K562 (cell line): ENCODE results near the gene METTL8. TPM values are rescaled to one million over a fixed set of nuclear protein-coding genes. Genes with fewer than 3 reads are reported as not detected.
A peak's percentile ranks its signal among the peaks of the same experiment; 100 is the strongest.

Source experiments
- ATAC-seq: fragments of 200-7000 bp; cut with Tn5 transposase; 3 replicates; pipeline ENCODE4 v1.9.1; 2020; ENCODE audit warnings: moderate library complexity
- BruUV-seq: library from RNA; stranded (reverse); fragments of 400-500 nt; replicated peaks from 2 replicates; lab custom pipeline; 2021; lab: Mats Ljungman, UMichigan
- CTCF ChIA-PET: fragments of 300-600 bp; formaldehyde crosslinking; extraction: SDS; loops from one replicate; lab custom pipeline; 2021; ENCODE audit warnings: low intra/inter-chr PET ratio; lab: Yijun Ruan, JAX
- POLR2A ChIA-PET: fragments of 300-600, 350-650 bp; sonication (Branson Sonifier 250); formaldehyde crosslinking; extraction: SDS; loops from one replicate; lab custom pipeline; 2021; ENCODE audit warnings: antibody characterized with exemption, inconsistent platforms; lab: Yijun Ruan, JAX
- DNase-seq, 4 experiments: peaks; one replicate each; pipeline versions ENCODE4 v3.0.0 to v3.0.0-alpha.2; 2011 to 2018; ENCODE audit warnings: low spot score in 3 of 4, mixed read lengths in 3 of 4; ENCODE audit errors: extremely low read depth in 1 of 4
- FAIRE-seq: peaks from 2 replicates; lab custom pipeline; 2011; peaks lifted over from hg19 to GRCh38; lab: Jason Lieb, UNC
- H2AFZ ChIP-seq: 2 replicates; pipeline ENCODE4 v1.6.0; 2011; ENCODE audit warnings: low read depth, low read length, control low read depth, inconsistent platforms
- H3K27ac ChIP-seq: fragments of 200-600 bp; 3 replicates; pipeline ENCODE4 v1.8.0; 2011; ENCODE audit warnings: low read depth, mild to moderate bottlenecking, control low read depth, inconsistent platforms, low read length, moderate library complexity, mixed read lengths; ENCODE audit errors: extremely low read depth
- H3K27me3 ChIP-seq, 2 experiments: fragments of 300-600 bp in 1 of 2; 2 replicates in 1 of 2; 3 replicates in 1 of 2; pipeline versions ENCODE4 v1.6.0 to v1.8.0; 2011; ENCODE audit warnings: inconsistent platforms in 2 of 2, low read length in 2 of 2, mild to moderate bottlenecking in 1 of 2, mixed read lengths in 1 of 2, moderate library complexity in 1 of 2; ENCODE audit not compliant: control insufficient read depth in 2 of 2, insufficient read depth in 2 of 2
- H3K36me3 ChIP-seq: fragments of 300-600 bp; 3 replicates; pipeline ENCODE4 v1.8.0; 2011; ENCODE audit warnings: mild to moderate bottlenecking, low read length, inconsistent platforms; ENCODE audit not compliant: control insufficient read depth, insufficient read depth
- H3K4me1 ChIP-seq, 2 experiments: fragments of 200-600 bp in 1 of 2; replicated peaks in 1 of 2; 2 replicates in 1 of 2; 3 replicates in 1 of 2; pipeline versions ENCODE4 v1.5.1 to v1.8.0; 2011; ENCODE audit warnings: inconsistent platforms in 2 of 2, low read length in 2 of 2, mild to moderate bottlenecking in 1 of 2, mixed read lengths in 1 of 2, moderate library complexity in 1 of 2; ENCODE audit not compliant: control insufficient read depth in 2 of 2, insufficient read depth in 2 of 2
- H3K4me2 ChIP-seq: 2 replicates; pipeline ENCODE4 v1.6.1; 2011; ENCODE audit warnings: low read length, control low read depth, inconsistent platforms, mixed read lengths; ENCODE audit not compliant: insufficient read depth
- H3K4me3 ChIP-seq: fragments of 200-600 bp; sonication (generic), shearing (Covaris generic); 2 replicates; pipeline ENCODE4 v1.5.1; 2016; ENCODE audit warnings: control low read depth, inconsistent platforms
- H3K79me2 ChIP-seq: fragments of 200-600 bp; 3 replicates; pipeline ENCODE4 v1.8.0; 2011; ENCODE audit warnings: low read length, inconsistent platforms; ENCODE audit not compliant: control insufficient read depth, insufficient read depth
- H3K9ac ChIP-seq, 2 experiments: 2 replicates each; pipeline versions ENCODE4 v1.6.0 to v1.6.1; 2011; ENCODE audit warnings: low read depth in 2 of 2, low read length in 2 of 2, control low read depth in 1 of 2, inconsistent platforms in 1 of 2, mild to moderate bottlenecking in 1 of 2, mixed read lengths in 1 of 2; ENCODE audit not compliant: insufficient read depth in 1 of 2
- H3K9me1 ChIP-seq: one replicate; pipeline ENCODE4 v1.6.0; 2011; ENCODE audit warnings: inconsistent platforms, mild to moderate bottlenecking, low read length, moderate library complexity; ENCODE audit not compliant: control insufficient read depth, insufficient read depth
- H3K9me3 ChIP-seq: replicated peaks from 2 replicates; pipeline ENCODE4 v1.5.1; 2011; ENCODE audit warnings: low read depth, low read length, inconsistent platforms; ENCODE audit not compliant: control insufficient read depth, insufficient read depth
- H4K20me1 ChIP-seq: replicated peaks from 2 replicates; pipeline ENCODE4 v1.6.1; 2011; ENCODE audit warnings: low read length, inconsistent platforms, mixed read lengths; ENCODE audit not compliant: control insufficient read depth, insufficient read depth
- C11orf30 ChIP-seq: fragments of 450-650 bp; IDR thresholded peaks from 2 replicates; pipeline ENCODE4 v1.6.1; 2016; ENCODE audit warnings: low read depth, mild to moderate bottlenecking
- CBFA2T3 ChIP-seq: fragments of 450-650 bp; IDR thresholded peaks from 2 replicates; pipeline ENCODE4 v1.6.1; 2017
- MAFG ChIP-seq: fragments of 450-650 bp; conservative IDR thresholded peaks from 2 replicates; pipeline ENCODE4 v1.6.1; 2016; ENCODE audit warnings: missing genetic modification characterization, missing compliant biosample characterization
- NFE2 ChIP-seq: IDR thresholded peaks from 2 replicates; pipeline ENCODE4 v1.6.1; 2014; ENCODE audit warnings: antibody characterized with exemption, low read depth
- SAFB ChIP-seq: fragments of 200-400 bp; formaldehyde crosslinking; IDR thresholded peaks from 2 replicates; pipeline ENCODE4 v1.6.1; 2017; ENCODE audit warnings: low read depth, low read length, borderline replicate concordance
- ZBTB11 ChIP-seq, 3 experiments: fragments of 200-800 bp in 1 of 3; fragments of 250-450 bp in 1 of 3; fragments of 450-650 bp in 1 of 3; sonication (Bioruptor Pico) in 1 of 3; sonication (Bioruptor generic) in 1 of 3; formaldehyde crosslinking in 1 of 3; IDR thresholded peaks; 2 replicates each; pipeline versions ENCODE4 v1.6.1 to v1.8.0; 2016 to 2022; ENCODE audit warnings: mild to moderate bottlenecking in 2 of 3, missing genetic modification characterization in 2 of 3, missing compliant biosample characterization in 1 of 3, moderate library complexity in 1 of 3
- ZNF217 ChIP-seq: sonication (generic); formaldehyde crosslinking; IDR thresholded peaks from 2 replicates; pipeline ENCODE4 v1.8.0; 2022; ENCODE audit warnings: mild to moderate bottlenecking, missing genetic modification reagents
- ZNF316 ChIP-seq: fragments of 450-650 bp; IDR thresholded peaks from 2 replicates; pipeline ENCODE4 v1.6.1; 2016
- ZNF695 ChIP-seq: fragments of 450-650 bp; formaldehyde crosslinking; IDR thresholded peaks from 2 replicates; pipeline ENCODE4 v1.4.0; 2020; ENCODE audit warnings: mild to moderate bottlenecking, moderate library complexity
- WGBS: fragments of 100-300 bp; shearing (Covaris generic); methylation state at CpG from one replicate; pipeline ENCODE4 v1.1.6; 2016; ENCODE audit warnings: low coverage, mixed read lengths; ENCODE audit not compliant: insufficient coverage; ENCODE audit errors: missing lambda C conversion rate; 5-methylcytosine and 5-hydroxymethylcytosine counted together
- in situ Hi-C: fragments of 300-500 bp; cut with MboI; formaldehyde crosslinking; loops from 4 replicates; pipeline ENCODE4 v1.15.0; 2018; ENCODE audit warnings: inconsistent platforms, mixed read lengths
- intact Hi-C: fragments of 100-400 bp; cut with micrococcal nuclease; formaldehyde crosslinking; loops from 2 replicates; pipeline ENCODE4 v1.14.2; 2022
- polyA plus RNA-seq, 8 experiments: library from polyadenylated mRNA; depleted of rRNA in 4 of 8; stranded (reverse) in 5 of 8; unstranded in 3 of 8; fragments of >200 nt; fragmentation: Nextera tagmentation in 2 of 8; fragmentation: Illumina TruSeq in 1 of 8; extraction: Ambion mirVana in 2 of 8; extraction: Trizol in 1 of 8; gene quantifications; 2 replicates each; pipeline versions ENCODE4 v1.2.1 to v1.2.3, GENCODE V29; 2011 to 2014; ENCODE audit warnings: inconsistent platforms in 1 of 8, missing spikeins in 1 of 8
- total RNA-seq, 7 experiments: library from RNA; depleted of rRNA in 6 of 7; stranded (reverse); fragments of >200 nt in 6 of 7; fragmentation: Illumina TruSeq in 2 of 7; extraction: Trizol in 2 of 7; gene quantifications; 2 replicates each; pipeline versions ENCODE4 v1.2.1 to v1.2.3, GENCODE V29; 2011 to 2021; ENCODE audit warnings: low replicate concordance in 1 of 7
- TF ChIP-seq, protein P1 (sequence below): fragments of 450-650 bp; IDR thresholded peaks from 2 replicates; pipeline ENCODE4 v1.6.1; 2016; ENCODE audit warnings: antibody characterized with exemption

The METTL8 gene
- total and polyA plus RNA-seq, 9 of the 15 experiments (the other 6 are each of a cell fraction or from before 2014, with no cell fraction given) = 12.9 to 52.6 (median 33.7) TPM

DNA sequence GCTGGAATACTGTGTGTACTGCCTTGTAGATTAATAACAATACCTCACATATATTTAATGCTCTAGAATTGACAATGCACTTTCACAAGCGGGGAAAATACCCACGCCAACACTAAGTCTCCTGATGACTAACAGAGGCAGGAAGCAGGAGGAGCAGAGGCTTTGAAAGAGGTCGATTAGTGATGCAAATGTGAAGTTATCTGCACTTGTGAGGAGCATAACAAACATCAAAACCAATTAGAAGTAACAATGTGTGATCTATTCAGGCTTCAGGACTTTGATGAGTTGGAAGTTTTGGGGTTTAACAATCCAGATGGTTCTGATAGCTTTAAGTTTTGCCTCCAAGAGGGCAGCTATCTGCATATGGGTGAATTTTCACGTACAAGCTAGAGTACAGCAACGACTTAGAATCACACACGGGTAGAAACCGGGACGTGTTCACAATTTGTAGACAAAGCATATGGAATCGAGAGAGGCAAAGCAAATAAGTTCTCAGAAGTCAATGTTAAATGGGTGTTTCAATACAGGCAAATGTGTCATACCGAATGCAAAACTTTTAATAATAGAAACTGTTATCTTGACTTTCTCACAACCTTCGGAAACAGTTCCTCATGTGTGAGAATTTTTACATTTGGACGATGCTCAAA, 114.5 kb downstream of the METTL8 start:
- intact Hi-C loops = no loop called here
- H3K9me1 ChIP-seq = no peaks in the 10 kb centered on the region
- in situ Hi-C loops = no loop called here
- no peaks in the 10 kb centered on the region for H3K79me2 ChIP-seq
- ATAC-seq (no peak), FAIRE-seq (no peak), DNase-seq (no peak)
- peaks cover 19% of the 10 kb centered on the region; the same call in 1 of the 3 replicates for H3K36me3 ChIP-seq
- no peak overlapping the region for H3K9ac ChIP-seq
- H3K4me1 ChIP-seq = 0 out of 5 replicates have a peak, but pooled peaks cover 0 to 2% of the 10 kb centered on the region in 2 experiments
- peak; percentile 29 for TF ChIP-seq CBFA2T3
- no peak for TF ChIP-seq ZNF695 (CRISPR knock-in tag)
- BruUV-seq = no TSS peak
- ChIA-PET POLR2A (interaction anchor here (1.4 to 1.5 kb wide), 2 partner anchors 8 to 12 kb away, joined by 6 read pairs; no protein-coding TSS in a partner anchor), CTCF (no interaction called here)
- H2AFZ ChIP-seq = no peak overlapping the region
- no peak overlapping the region for H3K4me2 ChIP-seq
- H3K9me3 ChIP-seq = no peaks in the 10 kb centered on the region
- H3K27ac ChIP-seq = no peak overlapping the region
- no peak overlapping the region for H3K4me3 ChIP-seq
- no peaks in the 10 kb centered on the region for H3K27me3 ChIP-seq
- 80% methylated on average over 12 of the region's 12 CpGs for WGBS
- H4K20me1 ChIP-seq = no peaks in the 10 kb centered on the region

DNA sequence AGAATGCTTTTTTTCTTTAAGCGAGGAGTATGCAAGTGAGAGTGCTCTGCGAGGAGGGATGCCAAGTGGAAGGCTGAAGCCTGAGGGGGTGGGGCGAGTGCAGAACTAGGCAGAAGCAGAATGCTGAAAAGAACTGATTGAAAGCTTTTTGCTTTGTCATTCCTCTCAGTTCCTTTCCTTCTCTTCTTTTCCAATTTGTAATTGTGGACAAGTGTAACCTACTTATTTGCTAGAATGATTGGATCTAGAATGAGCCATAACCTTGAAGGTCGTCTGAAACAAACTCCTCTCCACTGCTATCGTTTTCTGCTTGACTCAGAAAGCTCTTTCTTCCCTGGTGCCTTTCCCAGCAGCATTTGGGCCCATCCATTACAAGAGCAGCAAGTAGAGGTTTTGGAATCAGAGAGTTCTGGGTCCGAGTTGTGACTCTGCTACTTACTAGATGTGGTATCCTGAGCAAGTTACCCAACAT, 115.3 kb downstream of the METTL8 start:
- Histone ChIP-seq H3K9me3 (no peaks in the 10 kb centered on the region), H3K4me1 (0 out of 5 replicates have a peak, but pooled peaks cover 0 to 2% of the 10 kb centered on the region in 2 experiments), H3K4me3 (no peak overlapping the region), H4K20me1 (no peaks in the 10 kb centered on the region), H3K79me2 (no peaks in the 10 kb centered on the region), H3K27me3 (no peaks in the 10 kb centered on the region), H3K27ac (no peak overlapping the region), H3K4me2 (no peak overlapping the region), H3K9me1 (no peaks in the 10 kb centered on the region), H2AFZ (no peak overlapping the region), H3K9ac (no peak overlapping the region), H3K36me3 (peaks cover 12% of the 10 kb centered on the region; the same call in 1 of the 3 replicates)
- BruUV-seq = no TSS peak
- FAIRE-seq (no peak), ATAC-seq (no peak), DNase-seq (no peak)
- POLR2A ChIA-PET = interaction anchor here (0.8 to 1.5 kb wide), 3 partner anchors 9 to 40 kb away, joined by 3 to 6 read pairs (median 6); no protein-coding TSS in a partner anchor
- intact Hi-C loops (no loop called here), in situ Hi-C loops (no loop called here)
- CTCF ChIA-PET = no interaction called here
- WGBS = 49% methylated on average over 6 of the region's 6 CpGs
- TF ChIP-seq NFE2 (peak; percentile 51; the same call in 1 of the 2 replicates), SAFB (no peak), ZNF217 (CRISPR knock-in tag) (no peak), C11orf30 (peak; percentile 50; the same call in 1 of the 2 replicates), ZNF316 (peak; percentile 37; the same call in 1 of the 2 replicates), ZBTB11 (CRISPR knock-in tag; IDR thresholded peaks at IDR 0.05) (no peak), MAFG (tag) (peak; percentile 37; the same call in 1 of the 2 replicates)
- TF ChIP-seq, protein P1, sequence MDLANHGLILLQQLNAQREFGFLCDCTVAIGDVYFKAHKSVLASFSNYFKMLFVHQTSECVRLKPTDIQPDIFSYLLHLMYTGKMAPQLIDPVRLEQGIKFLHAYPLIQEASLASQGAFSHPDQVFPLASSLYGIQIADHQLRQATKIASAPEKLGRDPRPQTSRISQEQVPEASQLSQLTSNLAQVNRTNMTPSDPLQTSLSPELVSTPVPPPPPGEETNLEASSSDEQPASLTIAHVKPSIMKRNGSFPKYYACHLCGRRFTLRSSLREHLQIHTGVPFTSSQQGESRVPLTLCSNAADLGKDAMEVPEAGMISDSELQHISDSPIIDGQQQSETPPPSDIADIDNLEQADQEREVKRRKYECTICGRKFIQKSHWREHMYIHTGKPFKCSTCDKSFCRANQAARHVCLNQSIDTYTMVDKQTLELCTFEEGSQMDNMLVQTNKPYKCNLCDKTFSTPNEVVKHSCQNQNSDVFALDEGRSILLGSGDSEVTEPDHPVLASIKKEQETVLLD = no peak
